ENCODE results near the gene RREB1. TPM values are rescaled to one million over a fixed set of nuclear protein-coding genes. Genes with fewer than 3 reads are reported as not detected.

Gene RREB1
- polyA plus RNA-seq, 1 experiment: 1.2 TPM

- Histone ChIP-seq H3K4me3 (ENCODE audit: low read depth, low read length) (no peak overlapping the region), H3K36me3 (ENCODE audit: control insufficient read depth, insufficient read depth, low read length) (peaks cover 20% of the 10 kb centered on the region), H3K27me3 (ENCODE audit: control insufficient read depth, insufficient read depth, low read length) (no peaks in the 10 kb centered on the region)
- POLR2A ChIA-PET: no interaction called here
- no peak for DNase-seq (ENCODE audit: low read depth)
- CTCF ChIA-PET: no interaction called here
- TF ChIP-seq, protein P1, sequence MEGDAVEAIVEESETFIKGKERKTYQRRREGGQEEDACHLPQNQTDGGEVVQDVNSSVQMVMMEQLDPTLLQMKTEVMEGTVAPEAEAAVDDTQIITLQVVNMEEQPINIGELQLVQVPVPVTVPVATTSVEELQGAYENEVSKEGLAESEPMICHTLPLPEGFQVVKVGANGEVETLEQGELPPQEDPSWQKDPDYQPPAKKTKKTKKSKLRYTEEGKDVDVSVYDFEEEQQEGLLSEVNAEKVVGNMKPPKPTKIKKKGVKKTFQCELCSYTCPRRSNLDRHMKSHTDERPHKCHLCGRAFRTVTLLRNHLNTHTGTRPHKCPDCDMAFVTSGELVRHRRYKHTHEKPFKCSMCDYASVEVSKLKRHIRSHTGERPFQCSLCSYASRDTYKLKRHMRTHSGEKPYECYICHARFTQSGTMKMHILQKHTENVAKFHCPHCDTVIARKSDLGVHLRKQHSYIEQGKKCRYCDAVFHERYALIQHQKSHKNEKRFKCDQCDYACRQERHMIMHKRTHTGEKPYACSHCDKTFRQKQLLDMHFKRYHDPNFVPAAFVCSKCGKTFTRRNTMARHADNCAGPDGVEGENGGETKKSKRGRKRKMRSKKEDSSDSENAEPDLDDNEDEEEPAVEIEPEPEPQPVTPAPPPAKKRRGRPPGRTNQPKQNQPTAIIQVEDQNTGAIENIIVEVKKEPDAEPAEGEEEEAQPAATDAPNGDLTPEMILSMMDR (IDR thresholded peaks at IDR 0.05; ENCODE audit: insufficient read depth, low read depth, low read length): no peak
Observed at GRCh38 chr6:7295916-7296315, 188.2 kb downstream of the RREB1 start.

GRCh38 chr6:7296602-7297001, 188.8 kb downstream of the RREB1 start:
- TF ChIP-seq, protein P1 (IDR thresholded peaks at IDR 0.05; ENCODE audit: insufficient read depth, low read depth, low read length): no peak
- POLR2A ChIA-PET: no interaction called here
- Histone ChIP-seq H3K27me3 (ENCODE audit: control insufficient read depth, insufficient read depth, low read length) (no peaks in the 10 kb centered on the region), H3K4me3 (ENCODE audit: low read depth, low read length) (no peak overlapping the region), H3K36me3 (ENCODE audit: control insufficient read depth, insufficient read depth, low read length) (peaks cover 25% of the 10 kb centered on the region)
- DNase-seq (ENCODE audit: low read depth): no peak
- CTCF ChIA-PET: no interaction called here

- CTCF ChIA-PET: interaction anchor here (0.6 to 0.8 kb wide), 2 partner anchors 11 to 59 kb away, joined by 3 to 4 read pairs; no protein-coding TSS in a partner anchor
- Histone ChIP-seq H3K27me3 (ENCODE audit: control insufficient read depth, insufficient read depth, low read length) (no peaks in the 10 kb centered on the region), H3K36me3 (ENCODE audit: control insufficient read depth, insufficient read depth, low read length) (peaks cover 22% of the 10 kb centered on the region), H3K4me3 (ENCODE audit: low read depth, low read length) (no peak overlapping the region)
- POLR2A ChIA-PET: no interaction called here
- TF ChIP-seq, protein P1 (IDR thresholded peaks at IDR 0.05; ENCODE audit: insufficient read depth, low read depth, low read length): no peak
- no peak for DNase-seq (ENCODE audit: low read depth)
Observed at GRCh38 chr6:7298113-7298512, 190.4 kb downstream of the RREB1 start.

DNA sequence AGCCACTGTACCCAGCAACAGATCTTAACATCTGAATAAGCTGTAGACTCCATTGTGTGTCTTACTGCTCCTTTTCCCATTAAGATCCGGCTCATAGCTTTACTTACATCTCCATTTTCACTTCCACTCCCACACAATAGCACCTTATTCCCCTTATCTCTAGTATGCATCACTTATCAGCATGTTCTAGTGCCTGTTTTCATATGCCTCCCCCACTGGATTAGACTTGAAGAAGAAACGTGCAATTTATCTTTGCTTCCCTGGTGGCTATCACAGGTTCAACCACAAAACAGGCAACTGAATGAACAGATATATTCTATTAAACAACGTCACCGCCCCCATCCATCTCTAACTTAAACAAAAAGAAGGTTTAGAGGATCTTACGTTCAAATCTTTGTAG, 193.2 kb downstream of the RREB1 start:
- DNase-seq (ENCODE audit: low read depth): no peak
- TF ChIP-seq, protein P1 (IDR thresholded peaks at IDR 0.05; ENCODE audit: insufficient read depth, low read depth, low read length): no peak
- H3K36me3 ChIP-seq (ENCODE audit: control insufficient read depth, insufficient read depth, low read length): peaks cover 18% of the 10 kb centered on the region
- H3K27me3 ChIP-seq (ENCODE audit: control insufficient read depth, insufficient read depth, low read length): no peaks in the 10 kb centered on the region
- ChIA-PET CTCF (no interaction called here), POLR2A (no interaction called here)
- H3K4me3 ChIP-seq (ENCODE audit: low read depth, low read length): no peak overlapping the region

Small RNA genes within 50 kb of the gene (small RNA-seq; reads per million reads assigned to genes)
- not detected for gene RF00019 (ENCODE audit: insufficient read length, low read depth, low replicate concordance)

Other genes starting within 250 kb of the RREB1 start
- gene SSR1, start 205.2 kb downstream of the RREB1 start, polyA plus RNA-seq (2011; rRNA removed): 173 and 215 TPM in 2 replicates